Left ventricle myocardium superior (tissue), 1 donor: ENCODE data around the gene TM4SF5. TPM values are rescaled to one million over a fixed set of nuclear protein-coding genes. Genes with fewer than 3 reads are reported as not detected.

Experiments
- ATAC-seq: fragments of 200-7000 bp; cut with Tn5 transposase; one replicate; pipeline ENCODE4 v1.9.1; 2020; ENCODE audit warnings: mild to moderate bottlenecking, moderate library complexity
- DNase-seq: peaks from one replicate; pipeline ENCODE4 v3.0.0-alpha.2; 2020
- intact Hi-C: fragments of 100-400 bp; cut with micrococcal nuclease; formaldehyde crosslinking; loops from one replicate; pipeline ENCODE4 v1.11.0; 2022
- total RNA-seq: library from RNA; stranded (reverse); fragmentation: NEBNext Ultra II Directional; extraction: Animal tissue kit (Norgen Biotek cat#: 25700); gene quantifications from one replicate; pipeline ENCODE4 v1.2.1, GENCODE V29; 2021
- donor health status: DM: no; HTN: yes; CAD: no; lungs with severe emphysema.

The TM4SF5 gene
- total RNA-seq, 1 donor from 2014 or later = not detected

- intact Hi-C loops = no loop called here
- no peak for ATAC-seq
These were observed 26.4 kb upstream of the TM4SF5 start for GRCh38 chr17:4744999-4745969.

GRCh38 chr17:4747847-4748246 lies 23.8 kb upstream of the TM4SF5 start:
- intact Hi-C loops = no loop called here
- no peak for DNase-seq
- peak; percentile 78 for ATAC-seq

More at GRCh38 chr17:4744999-4745969, 26.4 kb upstream of the TM4SF5 start:
- peak; percentile 33 for DNase-seq

- DNase-seq (no peak), ATAC-seq (no peak)
- intact Hi-C loops = no loop called here
These were observed 23.0 kb upstream of the TM4SF5 start for GRCh38 chr17:4748686-4749085.

GRCh38 chr17:4750606-4751005 lies 21.1 kb upstream of the TM4SF5 start:
- intact Hi-C loops = no loop called here
- no peak for DNase-seq
- ATAC-seq = no peak

- ATAC-seq (no peak), DNase-seq (no peak)
- intact Hi-C loops = no loop called here
These were observed 19.8 kb upstream of the TM4SF5 start for GRCh38 chr17:4751932-4752331.

GRCh38 chr17:4753392-4753791 lies 18.3 kb upstream of the TM4SF5 start:
- ATAC-seq = no peak
- intact Hi-C loops = no loop called here
- no peak for DNase-seq

- DNase-seq (no peak), ATAC-seq (peak; percentile 23)
- intact Hi-C loops = no loop called here
These were observed 11.9 kb upstream of the TM4SF5 start for GRCh38 chr17:4759776-4760236.

- intact Hi-C loops = no loop called here
- DNase-seq (no peak), ATAC-seq (peak; percentile 71)
These were observed 7.1 kb upstream of the TM4SF5 start for GRCh38 chr17:4764595-4764994.

GRCh38 chr17:4766201-4766600 lies 5.5 kb upstream of the TM4SF5 start:
- intact Hi-C loops = no loop called here
- ATAC-seq (peak; percentile 35), DNase-seq (no peak)

- intact Hi-C loops = no loop called here
- DNase-seq (no peak), ATAC-seq (peak; percentile 47)
These were observed 5.0 kb upstream of the TM4SF5 start for GRCh38 chr17:4766723-4767122.

GRCh38 chr17:4768298-4768697 lies 3.4 kb upstream of the TM4SF5 start:
- intact Hi-C loops = no loop called here
- no peak for DNase-seq
- no peak for ATAC-seq

GRCh38 chr17:4769628-4770027 lies 2.1 kb upstream of the TM4SF5 start:
- DNase-seq (no peak), ATAC-seq (no peak)
- intact Hi-C loops = no loop called here

GRCh38 chr17:4772235-4772613 lies 538 bp downstream of the TM4SF5 start:
- intact Hi-C loops = no loop called here

GRCh38 chr17:4777969-4778760 lies 6.5 kb downstream of the TM4SF5 start:
- no peak for DNase-seq
- no peak for ATAC-seq
- intact Hi-C loops = no loop called here

More at GRCh38 chr17:4772235-4772613, 538 bp downstream of the TM4SF5 start:
- ATAC-seq (no peak), DNase-seq (no peak)

GRCh38 chr17:4780325-4780955 lies 8.8 kb downstream of the TM4SF5 start:
- intact Hi-C loops = no loop called here
- no peak for ATAC-seq
- DNase-seq = no peak

GRCh38 chr17:4782652-4783051 lies 11.0 kb downstream of the TM4SF5 start:
- intact Hi-C loops = no loop called here
- ATAC-seq (no peak), DNase-seq (no peak)

GRCh38 chr17:4785311-4786105 lies 13.8 kb downstream of the TM4SF5 start:
- intact Hi-C loops = no loop called here
- peak; percentile 36 for DNase-seq
- no peak for ATAC-seq

GRCh38 chr17:4786106-4786511 lies 14.4 kb downstream of the TM4SF5 start, which contains the start of gene VMO1:
Gene VMO1 (minus strand): TSS chr17:4786364. CDS start chr17:4786352, 12 bp downstream.
- intact Hi-C loops = no loop called here
- ATAC-seq (no peak), DNase-seq (peak; percentile 50)

- intact Hi-C loops = no loop called here
These were observed 14.8 kb downstream of the TM4SF5 start for GRCh38 chr17:4786516-4786915.

More at GRCh38 chr17:4786516-4786915, 14.8 kb downstream of the TM4SF5 start:
- DNase-seq (no peak), ATAC-seq (no peak)
